GM23338 (cell line): Measurements from ENCODE around the gene NCOA7. TPM values are rescaled to one million over a fixed set of nuclear protein-coding genes. Genes with fewer than 3 reads are reported as not detected.

ENCODE experiments used
- ATAC-seq: fragments of 200-7000 bp; cut with Tn5 transposase; 3 replicates; pipeline ENCODE4 v1.9.1; 2020
- DNase-seq: peaks from one replicate; pipeline ENCODE4 v3.0.0-alpha.2; 2015; ENCODE audit warnings: low spot score
- H2AFZ ChIP-seq: fragments of 200-600 bp; sonication (generic); 2 replicates; pipeline ENCODE4 v1.8.0; 2016; ENCODE audit warnings: antibody characterized with exemption, mild to moderate bottlenecking, moderate library complexity
- H3F3A ChIP-seq: fragments of 200-600 bp; sonication (generic); replicated peaks from 2 replicates; pipeline ENCODE4 v1.8.0; 2017; ENCODE audit warnings: antibody characterized with exemption, mixed run types, low read depth
- H3K27ac ChIP-seq: fragments of 200-600 bp; sonication (generic); 2 replicates; pipeline ENCODE4 v1.6.1; 2016; ENCODE audit warnings: low read depth
- H3K27me3 ChIP-seq: fragments of 200-600 bp; sonication (generic); 2 replicates; pipeline ENCODE4 v1.8.0; 2016; ENCODE audit warnings: mild to moderate bottlenecking, mixed run types, moderate library complexity; ENCODE audit not compliant: insufficient read depth
- H3K36me3 ChIP-seq: fragments of 200-600 bp; sonication (generic); 2 replicates; pipeline ENCODE4 v1.8.0; 2016; ENCODE audit warnings: mild to moderate bottlenecking; ENCODE audit not compliant: insufficient read depth
- H3K4me1 ChIP-seq: fragments of 200-600 bp; sonication (generic); 2 replicates; pipeline ENCODE4 v1.8.0; 2016; ENCODE audit warnings: mild to moderate bottlenecking, moderate library complexity; ENCODE audit not compliant: insufficient read depth
- H3K4me2 ChIP-seq: fragments of 200-600 bp; sonication (generic); 2 replicates; pipeline ENCODE4 v1.7.1; 2017; ENCODE audit warnings: mixed run types
- H3K4me3 ChIP-seq: fragments of 200-600 bp; sonication (generic); 2 replicates; pipeline ENCODE4 v1.6.1; 2016; ENCODE audit warnings: mixed run types
- H3K79me2 ChIP-seq: fragments of 200-600 bp; sonication (generic); replicated peaks from 2 replicates; pipeline ENCODE4 v1.8.0; 2017; ENCODE audit warnings: mild to moderate bottlenecking; ENCODE audit not compliant: insufficient read depth
- H3K9me2 ChIP-seq: fragments of 200-600 bp; sonication (generic); 2 replicates; pipeline ENCODE4 v1.8.0; 2017; ENCODE audit not compliant: insufficient read depth
- H4K20me1 ChIP-seq: fragments of 200-600 bp; sonication (generic); replicated peaks from 2 replicates; pipeline ENCODE4 v1.8.0; 2017; ENCODE audit warnings: mild to moderate bottlenecking; ENCODE audit not compliant: insufficient read depth
- H3K27ac Mint-ChIP-seq: 2 replicates; pipeline ENCODE4 v1.8.0; 2020; ENCODE audit warnings: inconsistent platforms, mild to moderate bottlenecking, moderate library complexity, mixed read lengths
- H3K27me3 Mint-ChIP-seq: 3 replicates; pipeline ENCODE4 v1.8.0; 2022; ENCODE audit warnings: low read depth, mild to moderate bottlenecking, moderate library complexity, mixed read lengths, inconsistent platforms; ENCODE audit not compliant: insufficient read depth, poor library complexity
- H3K36me3 Mint-ChIP-seq: 3 replicates; pipeline ENCODE4 v1.8.0; 2021; ENCODE audit warnings: low read depth, mild to moderate bottlenecking, inconsistent platforms, moderate library complexity, mixed read lengths
- H3K4me1 Mint-ChIP-seq: 3 replicates; pipeline ENCODE4 v1.8.0; 2020; ENCODE audit warnings: mild to moderate bottlenecking, inconsistent platforms, mixed read lengths
- H3K4me3 Mint-ChIP-seq: 3 replicates; pipeline ENCODE4 v1.8.0; 2021; ENCODE audit warnings: moderate library complexity, mild to moderate bottlenecking, inconsistent platforms, mixed read lengths
- H3K9me3 Mint-ChIP-seq: 3 replicates; pipeline ENCODE4 v1.8.0; 2020; ENCODE audit warnings: moderate library complexity, mild to moderate bottlenecking, inconsistent platforms, mixed read lengths
- CREB1 ChIP-seq: fragments of 250-450 bp; sonication (Bioruptor Pico); IDR thresholded peaks from 2 replicates; pipeline ENCODE4 v1.5.0; 2020; ENCODE audit warnings: low read depth, mild to moderate bottlenecking, moderate library complexity
- NANOG ChIP-seq: IDR thresholded peaks from 2 replicates; pipeline ENCODE4 v1.6.1; 2016; ENCODE audit warnings: antibody characterized with exemption, borderline replicate concordance
- STAT1 ChIP-seq: IDR thresholded peaks from one replicate; pipeline ENCODE4 v1.6.1; 2016; ENCODE audit warnings: antibody characterized with exemption; ENCODE audit not compliant: unreplicated experiment
- ZNF462 ChIP-seq: fragments of 250-450 bp; sonication (Bioruptor Pico); IDR thresholded peaks from 2 replicates; pipeline ENCODE4 v1.5.0; 2020; ENCODE audit warnings: mild to moderate bottlenecking, moderate library complexity
- polyA plus RNA-seq: library from polyadenylated mRNA; unstranded; fragments of >200 nt; fragmentation: Nextera tagmentation; extraction: Ambion mirVana; gene quantifications from 2 replicates; pipeline ENCODE4 v1.2.1, GENCODE V29; 2016
- total RNA-seq: library from RNA; depleted of rRNA; stranded (reverse); fragments of >200 nt; shearing (Covaris generic); gene quantifications from 2 replicates; pipeline ENCODE4 v1.2.3, GENCODE V29; 2014
- TF ChIP-seq, protein P1 (sequence below): IDR thresholded peaks from one replicate; pipeline ENCODE4 v1.6.1; 2018; ENCODE audit warnings: antibody characterized with exemption; ENCODE audit not compliant: unreplicated experiment

Gene NCOA7
- total and polyA plus RNA-seq, 2 experiments from 2014 or later: 9.3 to 15.7 TPM

- Mint-ChIP-seq H3K4me1 (peaks cover 4% of the 10 kb centered on the region), H3K4me3 (no peak overlapping the region), H3K27ac (no peak overlapping the region), H3K9me3 (no peaks in the 10 kb centered on the region), H3K27me3 (peaks cover 2% of the 10 kb centered on the region), H3K36me3 (no peaks in the 10 kb centered on the region)
- Histone ChIP-seq H3F3A (no peaks in the 10 kb centered on the region), H3K27me3 (no peaks in the 10 kb centered on the region), H3K79me2 (no peaks in the 10 kb centered on the region), H3K4me2 (no peak overlapping the region), H2AFZ (no peak overlapping the region), H3K36me3 (no peaks in the 10 kb centered on the region), H3K27ac (no peak overlapping the region), H3K4me3 (no peak overlapping the region), H4K20me1 (no peaks in the 10 kb centered on the region), H3K4me1 (peaks cover 8% of the 10 kb centered on the region), H3K9me2 (no peaks in the 10 kb centered on the region; the same call in 1 of the 2 replicates)
- ATAC-seq (no peak), DNase-seq (no peak)
- no peak for TF ChIP-seq NANOG
- TF ChIP-seq CREB1: no peak
These were observed 81.6 kb downstream of the NCOA7 start for GRCh38 chr6:125872259-125872921.

GRCh38 chr6:125882243-125882642 lies 91.5 kb downstream of the NCOA7 start:
- no peak overlapping the region for H3K4me3 ChIP-seq
- ATAC-seq (no peak), DNase-seq (no peak)
- H3K79me2 ChIP-seq: no peaks in the 10 kb centered on the region
- peaks cover 3% of the 10 kb centered on the region; the same call in 2 of the 3 replicates for H3K4me1 Mint-ChIP-seq
- H4K20me1 ChIP-seq: no peaks in the 10 kb centered on the region
- H3K9me2 ChIP-seq: no peaks in the 10 kb centered on the region
- TF ChIP-seq, protein P1, sequence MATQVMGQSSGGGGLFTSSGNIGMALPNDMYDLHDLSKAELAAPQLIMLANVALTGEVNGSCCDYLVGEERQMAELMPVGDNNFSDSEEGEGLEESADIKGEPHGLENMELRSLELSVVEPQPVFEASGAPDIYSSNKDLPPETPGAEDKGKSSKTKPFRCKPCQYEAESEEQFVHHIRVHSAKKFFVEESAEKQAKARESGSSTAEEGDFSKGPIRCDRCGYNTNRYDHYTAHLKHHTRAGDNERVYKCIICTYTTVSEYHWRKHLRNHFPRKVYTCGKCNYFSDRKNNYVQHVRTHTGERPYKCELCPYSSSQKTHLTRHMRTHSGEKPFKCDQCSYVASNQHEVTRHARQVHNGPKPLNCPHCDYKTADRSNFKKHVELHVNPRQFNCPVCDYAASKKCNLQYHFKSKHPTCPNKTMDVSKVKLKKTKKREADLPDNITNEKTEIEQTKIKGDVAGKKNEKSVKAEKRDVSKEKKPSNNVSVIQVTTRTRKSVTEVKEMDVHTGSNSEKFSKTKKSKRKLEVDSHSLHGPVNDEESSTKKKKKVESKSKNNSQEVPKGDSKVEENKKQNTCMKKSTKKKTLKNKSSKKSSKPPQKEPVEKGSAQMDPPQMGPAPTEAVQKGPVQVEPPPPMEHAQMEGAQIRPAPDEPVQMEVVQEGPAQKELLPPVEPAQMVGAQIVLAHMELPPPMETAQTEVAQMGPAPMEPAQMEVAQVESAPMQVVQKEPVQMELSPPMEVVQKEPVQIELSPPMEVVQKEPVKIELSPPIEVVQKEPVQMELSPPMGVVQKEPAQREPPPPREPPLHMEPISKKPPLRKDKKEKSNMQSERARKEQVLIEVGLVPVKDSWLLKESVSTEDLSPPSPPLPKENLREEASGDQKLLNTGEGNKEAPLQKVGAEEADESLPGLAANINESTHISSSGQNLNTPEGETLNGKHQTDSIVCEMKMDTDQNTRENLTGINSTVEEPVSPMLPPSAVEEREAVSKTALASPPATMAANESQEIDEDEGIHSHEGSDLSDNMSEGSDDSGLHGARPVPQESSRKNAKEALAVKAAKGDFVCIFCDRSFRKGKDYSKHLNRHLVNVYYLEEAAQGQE: no peak
- no peak for TF ChIP-seq STAT1
- H3K36me3 ChIP-seq: no peaks in the 10 kb centered on the region
- H2AFZ ChIP-seq: no peak overlapping the region
- no peak overlapping the region for H3K27ac ChIP-seq
- H3K27ac Mint-ChIP-seq: peak overlapping the region; percentile 53
- no peaks in the 10 kb centered on the region for H3K27me3 Mint-ChIP-seq
- H3K4me1 ChIP-seq: peaks cover 5% of the 10 kb centered on the region; the same call in 1 of the 2 replicates
- H3K4me3 Mint-ChIP-seq: no peak overlapping the region
- no peaks in the 10 kb centered on the region for H3F3A ChIP-seq
- H3K27me3 ChIP-seq: no peaks in the 10 kb centered on the region
- no peaks in the 10 kb centered on the region; the same call in 2 of the 3 replicates for H3K36me3 Mint-ChIP-seq
- H3K4me2 ChIP-seq: no peak overlapping the region
- H3K9me3 Mint-ChIP-seq: no peaks in the 10 kb centered on the region

DNA sequence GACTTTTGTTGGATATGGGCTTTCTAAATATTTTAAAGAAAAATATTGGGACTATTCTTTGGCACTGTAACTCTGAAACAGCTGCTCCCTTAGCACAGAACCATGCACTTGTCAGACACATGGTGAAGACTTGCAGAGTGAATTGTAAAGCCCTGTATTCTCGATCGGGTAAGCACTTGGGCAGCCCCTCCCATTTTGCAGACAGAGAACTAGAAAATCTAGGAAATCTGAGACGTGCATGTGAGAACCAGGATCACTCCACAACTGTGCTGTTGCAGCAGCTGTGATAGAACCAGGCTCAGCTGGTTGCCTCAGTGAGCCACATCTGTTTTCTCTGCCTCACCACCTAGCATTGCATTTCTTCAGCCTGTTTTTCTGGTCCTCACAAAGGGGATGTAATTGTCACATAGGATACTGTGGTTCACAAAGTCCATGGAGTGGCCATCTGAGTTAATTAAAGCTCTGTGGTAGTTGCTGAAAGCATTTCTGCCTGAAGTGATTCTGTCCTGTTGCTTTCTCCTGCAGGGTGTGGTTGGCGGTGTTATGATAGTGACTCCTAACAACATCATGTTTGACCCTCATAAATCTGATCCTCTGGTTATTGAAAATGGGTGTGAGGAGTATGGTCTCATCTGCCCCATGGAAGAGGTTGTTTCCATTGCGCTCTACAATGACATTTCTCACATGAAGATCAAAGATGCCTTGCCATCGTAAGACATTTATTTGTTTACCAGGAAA lies 94.0 kb downstream of the NCOA7 start:
- no peak for DNase-seq
- Histone ChIP-seq H4K20me1 (no peaks in the 10 kb centered on the region), H3K9me2 (no peaks in the 10 kb centered on the region), H3K4me3 (no peak overlapping the region), H3K4me2 (no peak overlapping the region), H3F3A (no peaks in the 10 kb centered on the region), H3K79me2 (no peaks in the 10 kb centered on the region), H3K36me3 (no peaks in the 10 kb centered on the region), H3K27ac (no peak overlapping the region), H3K4me1 (peaks cover 5% of the 10 kb centered on the region; the same call in 1 of the 2 replicates), H3K27me3 (no peaks in the 10 kb centered on the region), H2AFZ (no peak overlapping the region)
- H3K4me3 Mint-ChIP-seq: no peak overlapping the region
- no peak overlapping the region for H3K27ac Mint-ChIP-seq
- H3K36me3 Mint-ChIP-seq: no peaks in the 10 kb centered on the region; the same call in 2 of the 3 replicates
- no peaks in the 10 kb centered on the region for H3K9me3 Mint-ChIP-seq
- ATAC-seq: no peak
- H3K27me3 Mint-ChIP-seq: no peaks in the 10 kb centered on the region
- peaks cover 6% of the 10 kb centered on the region; the same call in 2 of the 3 replicates for H3K4me1 Mint-ChIP-seq
- TF ChIP-seq ZNF462: no peak
